Measurements from ENCODE around the gene CASKIN1. TPM values are rescaled to one million over a fixed set of nuclear protein-coding genes. Genes with fewer than 3 reads are reported as not detected.
"Not testable (repeated sequence)": the region's sequence is repeated elsewhere in the genome, so short reads cannot be mapped to it uniquely, and the experiment has no call there.

Gene CASKIN1
- total RNA-seq, 1 experiment from 2014 or later, result 6.6 TPM

GRCh38 chr16:2205104-2205966 lies 8.9 kb upstream of the CASKIN1 start, which contains the start of gene MLST8:
TSS of gene MLST8 (plus strand) at chr16:2205454. CDS start at chr16:2206086, 632 bp downstream.
- no TSS peak for BruUV-seq (replicated peaks)

GRCh38 chr16:2204416-2205103 lies 8.2 kb upstream of the CASKIN1 start:
- TF ChIP-seq, protein P1, sequence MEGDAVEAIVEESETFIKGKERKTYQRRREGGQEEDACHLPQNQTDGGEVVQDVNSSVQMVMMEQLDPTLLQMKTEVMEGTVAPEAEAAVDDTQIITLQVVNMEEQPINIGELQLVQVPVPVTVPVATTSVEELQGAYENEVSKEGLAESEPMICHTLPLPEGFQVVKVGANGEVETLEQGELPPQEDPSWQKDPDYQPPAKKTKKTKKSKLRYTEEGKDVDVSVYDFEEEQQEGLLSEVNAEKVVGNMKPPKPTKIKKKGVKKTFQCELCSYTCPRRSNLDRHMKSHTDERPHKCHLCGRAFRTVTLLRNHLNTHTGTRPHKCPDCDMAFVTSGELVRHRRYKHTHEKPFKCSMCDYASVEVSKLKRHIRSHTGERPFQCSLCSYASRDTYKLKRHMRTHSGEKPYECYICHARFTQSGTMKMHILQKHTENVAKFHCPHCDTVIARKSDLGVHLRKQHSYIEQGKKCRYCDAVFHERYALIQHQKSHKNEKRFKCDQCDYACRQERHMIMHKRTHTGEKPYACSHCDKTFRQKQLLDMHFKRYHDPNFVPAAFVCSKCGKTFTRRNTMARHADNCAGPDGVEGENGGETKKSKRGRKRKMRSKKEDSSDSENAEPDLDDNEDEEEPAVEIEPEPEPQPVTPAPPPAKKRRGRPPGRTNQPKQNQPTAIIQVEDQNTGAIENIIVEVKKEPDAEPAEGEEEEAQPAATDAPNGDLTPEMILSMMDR (IDR thresholded peaks at IDR 0.05; ENCODE audit: insufficient read depth in 1 of 2, low read depth in 1 of 2, low read length in 1 of 2, severe bottlenecking in 1 of 2, unreplicated experiment in 1 of 2), result no peak
- no peaks in the 10 kb centered on the region for H3K9me3 Mint-ChIP-seq (ENCODE audit: unreplicated experiment)
- no peaks in the 10 kb centered on the region; the same call in 1 of the 2 replicates for H3K4me1 ChIP-seq
- peak overlapping the region; percentile 1 for H3K27ac Mint-ChIP-seq (ENCODE audit: unreplicated experiment)
- peak overlapping the region; percentile 72 for H3K4me3 Mint-ChIP-seq (ENCODE audit: unreplicated experiment)
- intact Hi-C loops (cut with micrococcal nuclease; ENCODE audit: unreplicated experiment), result no loop called here
- peaks cover 14% of the 10 kb centered on the region for H3K4me1 Mint-ChIP-seq (ENCODE audit: low read depth, unreplicated experiment)
- H3K27me3 Mint-ChIP-seq (ENCODE audit: insufficient read depth, unreplicated experiment), result no peaks in the 10 kb centered on the region
- no peaks in the 10 kb centered on the region for H3K27me3 ChIP-seq (replicated peaks; ENCODE audit: control insufficient read depth, insufficient read depth, low read length)
- no peaks in the 10 kb centered on the region for H3K9me3 ChIP-seq
- DNase-seq, result no peak
- ChIA-PET POLR2A (interaction anchor here (0.6 kb wide), 1 partner anchor 10 kb away, joined by 4 read pairs; the partner anchor contains the start of gene PGP), CTCF (no interaction called here)
- peaks cover 3% of the 10 kb centered on the region for H3K36me3 ChIP-seq (ENCODE audit: control insufficient read depth, insufficient read depth, low read length)
- peak overlapping the region; percentile 90 for H3K4me3 ChIP-seq (ENCODE audit: low read depth, low read length)
- TSS peak; percentile 57 for BruUV-seq (replicated peaks)
- H3K36me3 Mint-ChIP-seq (ENCODE audit: insufficient read depth, unreplicated experiment), result peaks cover 44% of the 10 kb centered on the region

More at GRCh38 chr16:2205104-2205966, 8.9 kb upstream of the CASKIN1 start, which contains the start of gene MLST8:
- DNase-seq, result peak; percentile 71 to 87
- no peaks in the 10 kb centered on the region; the same call in 1 of the 2 replicates for H3K4me1 ChIP-seq
- intact Hi-C loops (cut with micrococcal nuclease; ENCODE audit: unreplicated experiment), result no loop called here
- Mint-ChIP-seq H3K36me3 (ENCODE audit: insufficient read depth, unreplicated experiment) (peaks cover 52% of the 10 kb centered on the region), H3K4me1 (ENCODE audit: low read depth, unreplicated experiment) (peaks cover 14% of the 10 kb centered on the region), H3K9me3 (ENCODE audit: unreplicated experiment) (no peaks in the 10 kb centered on the region), H3K27me3 (ENCODE audit: insufficient read depth, unreplicated experiment) (no peaks in the 10 kb centered on the region), H3K27ac (ENCODE audit: unreplicated experiment) (peak within 1 kb of the TSS; percentile 1), H3K4me3 (ENCODE audit: unreplicated experiment) (peak within 1 kb of the TSS; percentile 72)
- no peaks in the 10 kb centered on the region for H3K27me3 ChIP-seq (replicated peaks; ENCODE audit: control insufficient read depth, insufficient read depth, low read length)
- TF ChIP-seq, protein P1 (IDR thresholded peaks at IDR 0.05; ENCODE audit: insufficient read depth in 1 of 2, low read depth in 1 of 2, low read length in 1 of 2, severe bottlenecking in 1 of 2, unreplicated experiment in 1 of 2), result no peak
- peak within 1 kb of the TSS; percentile 90 for H3K4me3 ChIP-seq (ENCODE audit: low read depth, low read length)
- H3K36me3 ChIP-seq (ENCODE audit: control insufficient read depth, insufficient read depth, low read length), result peaks cover 3% of the 10 kb centered on the region
- CTCF ChIA-PET, result no interaction called here
- POLR2A ChIA-PET, result interaction anchor here (0.5 to 0.6 kb wide), 3 partner anchors 9 to 67 kb away, joined by 4 to 5 read pairs (median 4); partner anchors contain the start of gene PGP
- no peaks in the 10 kb centered on the region for H3K9me3 ChIP-seq

DNA sequence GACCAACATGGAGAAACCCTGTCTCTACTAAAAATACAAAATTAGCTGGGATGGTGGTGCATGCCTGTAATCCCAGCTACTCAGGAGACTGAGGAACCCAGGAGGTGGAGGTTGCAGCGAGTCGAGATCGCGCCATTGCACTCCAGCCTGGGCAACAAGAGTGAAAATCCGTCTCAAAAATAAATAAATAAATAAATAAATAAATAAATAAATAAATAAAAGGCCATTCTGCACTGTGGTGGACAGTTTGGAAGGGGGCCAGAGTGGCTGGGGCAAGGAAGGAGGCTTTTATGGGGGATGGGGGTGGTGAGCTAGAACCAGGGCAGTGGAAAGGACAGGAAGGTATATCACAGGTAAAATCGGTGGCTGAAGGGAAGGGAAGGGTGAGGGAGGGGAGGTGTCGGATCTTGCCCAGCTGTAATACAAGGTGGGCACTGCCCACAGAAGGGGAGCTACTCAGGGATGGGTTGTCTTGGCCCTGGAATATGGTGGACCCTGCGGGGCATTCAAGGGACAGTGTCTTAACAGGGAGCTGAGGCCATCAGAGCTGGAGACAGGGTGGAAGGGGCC lies 6.8 kb upstream of the CASKIN1 start:
- Mint-ChIP-seq H3K4me3 (ENCODE audit: unreplicated experiment) (peak overlapping the region; percentile 61), H3K4me1 (ENCODE audit: low read depth, unreplicated experiment) (peaks cover 14% of the 10 kb centered on the region), H3K36me3 (ENCODE audit: insufficient read depth, unreplicated experiment) (peaks cover 31% of the 10 kb centered on the region)
- H3K9me3 Mint-ChIP-seq (ENCODE audit: unreplicated experiment); H3K27me3 ChIP-seq (replicated peaks; ENCODE audit: control insufficient read depth, insufficient read depth, low read length); H3K9me3 ChIP-seq; CTCF ChIA-PET; H3K4me3 ChIP-seq (ENCODE audit: low read depth, low read length); DNase-seq; H3K4me1 ChIP-seq; BruUV-seq (replicated peaks); H3K27ac Mint-ChIP-seq (ENCODE audit: unreplicated experiment); intact Hi-C loops (cut with micrococcal nuclease; ENCODE audit: unreplicated experiment); H3K27me3 Mint-ChIP-seq (ENCODE audit: insufficient read depth, unreplicated experiment); H3K36me3 ChIP-seq (ENCODE audit: control insufficient read depth, insufficient read depth, low read length): not testable (repeated sequence)
- POLR2A ChIA-PET, result interaction anchor here (0.7 kb wide), 1 partner anchor 238 kb away, joined by 3 read pairs; the partner anchor contains the start of gene RPS2

Measured in Caco-2 (cell line).